ENCODE measurements around the gene SLC22A6. TPM values are rescaled to one million over a fixed set of nuclear protein-coding genes. Genes with fewer than 3 reads are reported as not detected.

SLC22A6 gene
- total and polyA plus RNA-seq, 2 of the 13 experiments (the other 11 are each of a cell fraction or from before 2014, with no cell fraction given) = not detected

GRCh38 chr11:63015521-63016215 lies 30.9 kb upstream of the SLC22A6 start, which contains the start of gene SLC22A8 (continued):
- TF ChIP-seq, protein P1, sequence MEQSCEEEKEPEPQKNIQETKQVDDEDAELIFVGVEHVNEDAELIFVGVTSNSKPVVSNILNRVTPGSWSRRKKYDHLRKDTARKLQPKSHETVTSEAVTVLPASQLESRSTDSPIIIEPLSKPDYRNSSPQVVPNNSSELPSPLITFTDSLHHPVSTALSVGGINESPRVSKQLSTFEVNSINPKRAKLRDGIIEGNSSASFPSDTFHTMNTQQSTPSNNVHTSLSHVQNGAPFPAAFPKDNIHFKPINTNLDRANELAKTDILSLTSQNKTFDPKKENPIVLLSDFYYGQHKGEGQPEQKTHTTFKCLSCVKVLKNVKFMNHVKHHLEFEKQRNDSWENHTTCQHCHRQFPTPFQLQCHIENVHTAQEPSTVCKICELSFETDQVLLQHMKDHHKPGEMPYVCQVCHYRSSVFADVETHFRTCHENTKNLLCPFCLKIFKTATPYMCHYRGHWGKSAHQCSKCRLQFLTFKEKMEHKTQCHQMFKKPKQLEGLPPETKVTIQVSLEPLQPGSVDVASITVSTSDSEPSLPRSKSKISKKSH (CRISPR knock-in tag; IDR thresholded peaks at IDR 0.05; ENCODE audit: borderline replicate concordance) = no peak
- TF ChIP-seq ZSCAN22 (CRISPR knock-in tag; IDR thresholded peaks at IDR 0.05) (no peak), SOX13 (IDR thresholded peaks at IDR 0.05) (no peak), SOX13 (CRISPR knock-in tag; conservative IDR thresholded peaks at IDR 0.05 in 1 of 2, IDR thresholded peaks at IDR 0.05 in 1 of 2) (no peak), SALL1 (CRISPR knock-in tag; IDR thresholded peaks at IDR 0.05) (peak; percentile 27; the same call in 1 of the 2 replicates), CENPBD1 (CRISPR knock-in tag; IDR thresholded peaks at IDR 0.05; ENCODE audit: borderline replicate concordance, low read depth) (no peak), KDM5B (CRISPR knock-in tag; IDR thresholded peaks at IDR 0.05; ENCODE audit: borderline replicate concordance) (0 out of 2 replicates have a peak, but pooled peaks have one; percentile 29), ZNF766 (CRISPR knock-in tag; IDR thresholded peaks at IDR 0.05; ENCODE audit: borderline replicate concordance) (no peak), SP140L (CRISPR knock-in tag; IDR thresholded peaks at IDR 0.05; ENCODE audit: borderline replicate concordance) (no peak), ZNF574 (CRISPR knock-in tag; IDR thresholded peaks at IDR 0.05) (no peak), ZBTB40 (IDR thresholded peaks at IDR 0.05) (no peak), ZBTB40 (CRISPR knock-in tag; IDR thresholded peaks at IDR 0.05) (peak; percentile 34; the same call in 1 of the 2 replicates), ZNF749 (CRISPR knock-in tag; IDR thresholded peaks at IDR 0.05; ENCODE audit: borderline replicate concordance) (no peak), NRL (CRISPR knock-in tag; IDR thresholded peaks at IDR 0.05; ENCODE audit: borderline replicate concordance) (no peak), ZMYM2 (CRISPR knock-in tag; IDR thresholded peaks at IDR 0.05) (no peak)

Measured in HepG2 (cell line).